ELF-1 (cell line): ENCODE measurements around the gene NAALADL2.
"Not testable (repeated sequence)": the region's sequence is repeated elsewhere in the genome, so short reads cannot be mapped to it uniquely, and the experiment has no call there.

Experiments
- DNase-seq: peaks from one replicate; pipeline ENCODE4 v3.0.0-alpha.2; 2016; ENCODE audit warnings: low read depth, low spot score

Gene NAALADL2

GRCh38 chr3:175266478-175266877 lies 407.3 kb downstream of the NAALADL2 start:
- no peak for DNase-seq

- no peak for DNase-seq
These were observed 408.0 kb downstream of the NAALADL2 start for GRCh38 chr3:175267121-175267531.

GRCh38 chr3:175267561-175267960 lies 408.4 kb downstream of the NAALADL2 start:
- no peak for DNase-seq

GRCh38 chr3:175269394-175269793 lies 410.3 kb downstream of the NAALADL2 start:
- no peak for DNase-seq

- DNase-seq = peak; percentile 6
These were observed 411.2 kb downstream of the NAALADL2 start for GRCh38 chr3:175270198-175270837.

- DNase-seq = no peak
These were observed 411.7 kb downstream of the NAALADL2 start for GRCh38 chr3:175270866-175271265.

- DNase-seq = not testable (repeated sequence)
These were observed 412.3 kb downstream of the NAALADL2 start for GRCh38 chr3:175271465-175271864.

- DNase-seq = no peak
These were observed 413.3 kb downstream of the NAALADL2 start for GRCh38 chr3:175272392-175272791.

GRCh38 chr3:175273573-175273972 lies 414.4 kb downstream of the NAALADL2 start:
- no peak for DNase-seq

- no peak for DNase-seq
These were observed 414.9 kb downstream of the NAALADL2 start for GRCh38 chr3:175274056-175274455.

- no peak for DNase-seq
These were observed 415.5 kb downstream of the NAALADL2 start for GRCh38 chr3:175274474-175275218.

GRCh38 chr3:175278680-175279079 lies 419.5 kb downstream of the NAALADL2 start:
- DNase-seq = no peak

GRCh38 chr3:175279457-175279856 lies 420.3 kb downstream of the NAALADL2 start:
- no peak for DNase-seq

- DNase-seq = no peak
These were observed 420.8 kb downstream of the NAALADL2 start for GRCh38 chr3:175279911-175280310.

GRCh38 chr3:175287361-175287963 lies 428.3 kb downstream of the NAALADL2 start:
- DNase-seq = no peak

- DNase-seq = no peak
These were observed 429.5 kb downstream of the NAALADL2 start for GRCh38 chr3:175288621-175289020.

GRCh38 chr3:175294793-175295192 lies 435.7 kb downstream of the NAALADL2 start:
- DNase-seq = no peak

- no peak for DNase-seq
These were observed 436.4 kb downstream of the NAALADL2 start for GRCh38 chr3:175295248-175296130.

GRCh38 chr3:175297216-175297615 lies 438.1 kb downstream of the NAALADL2 start:
- DNase-seq = no peak

GRCh38 chr3:175301741-175302140 lies 442.6 kb downstream of the NAALADL2 start:
- no peak for DNase-seq

GRCh38 chr3:175304404-175304803 lies 445.3 kb downstream of the NAALADL2 start:
- no peak for DNase-seq

GRCh38 chr3:175307642-175308041 lies 448.5 kb downstream of the NAALADL2 start:
- DNase-seq = no peak
